Type B pancreatic cell (in vitro differentiated cells): Measurements from ENCODE around the gene TP53BP2. TPM values are rescaled to one million over a fixed set of nuclear protein-coding genes. Genes with fewer than 3 reads are reported as not detected.

Experiments
- DNase-seq: peaks from one replicate; pipeline ENCODE4 v3.0.0; 2021; ENCODE audit warnings: mixed read lengths; ENCODE audit not compliant: unreplicated experiment; ENCODE audit errors: extremely low spot score
- H3K27ac Mint-ChIP-seq: 2 replicates; pipeline ENCODE4 v1.8.0; 2021; ENCODE audit warnings: mild to moderate bottlenecking, mixed read lengths
- H3K27me3 Mint-ChIP-seq: 2 replicates; pipeline ENCODE4 v1.8.0; 2021; ENCODE audit warnings: mixed read lengths
- H3K36me3 Mint-ChIP-seq: 2 replicates; pipeline ENCODE4 v1.8.0; 2021; ENCODE audit warnings: mixed read lengths
- H3K4me1 Mint-ChIP-seq: one replicate; pipeline ENCODE4 v1.8.0; 2021; ENCODE audit warnings: mixed read lengths; ENCODE audit not compliant: unreplicated experiment
- H3K4me3 Mint-ChIP-seq: 2 replicates; pipeline ENCODE4 v1.8.0; 2021; ENCODE audit warnings: mild to moderate bottlenecking, mixed read lengths
- H3K9me3 Mint-ChIP-seq: 2 replicates; pipeline ENCODE4 v1.8.0; 2021; ENCODE audit warnings: mixed read lengths
- CTCF ChIP-seq: fragments of 200-600 bp; sonication (generic); conservative IDR thresholded peaks from 2 replicates; pipeline ENCODE4 v1.5.0; 2021; ENCODE audit warnings: antibody characterized with exemption, mild to moderate bottlenecking
- total RNA-seq: library from RNA; stranded (reverse); gene quantifications from 2 replicates; pipeline ENCODE4 v1.2.1, GENCODE V29; 2021; ENCODE audit warnings: low replicate concordance

TP53BP2 gene
- total RNA-seq, 1 donor from 2014 or later = 67.2 TPM

- no peaks in the 10 kb centered on the region for H3K9me3 Mint-ChIP-seq
- no peak for TF ChIP-seq CTCF
- no peak overlapping the region for H3K4me3 Mint-ChIP-seq
- H3K4me1 Mint-ChIP-seq = peaks cover 4% of the 10 kb centered on the region
- H3K27ac Mint-ChIP-seq = no peak overlapping the region
- no peak for DNase-seq
- H3K27me3 Mint-ChIP-seq = no peaks in the 10 kb centered on the region
- peaks cover 28% of the 10 kb centered on the region for H3K36me3 Mint-ChIP-seq
These were observed 90.9 kb downstream of the TP53BP2 start for GRCh38 chr1:223754681-223755431.

GRCh38 chr1:223752721-223753515 lies 92.8 kb downstream of the TP53BP2 start:
- no peak overlapping the region for H3K4me3 Mint-ChIP-seq
- peaks cover 29% of the 10 kb centered on the region for H3K36me3 Mint-ChIP-seq
- no peak overlapping the region for H3K27ac Mint-ChIP-seq
- no peak for DNase-seq
- no peaks in the 10 kb centered on the region for H3K27me3 Mint-ChIP-seq
- H3K4me1 Mint-ChIP-seq = peaks cover 11% of the 10 kb centered on the region
- TF ChIP-seq CTCF = no peak
- no peaks in the 10 kb centered on the region for H3K9me3 Mint-ChIP-seq

DNA sequence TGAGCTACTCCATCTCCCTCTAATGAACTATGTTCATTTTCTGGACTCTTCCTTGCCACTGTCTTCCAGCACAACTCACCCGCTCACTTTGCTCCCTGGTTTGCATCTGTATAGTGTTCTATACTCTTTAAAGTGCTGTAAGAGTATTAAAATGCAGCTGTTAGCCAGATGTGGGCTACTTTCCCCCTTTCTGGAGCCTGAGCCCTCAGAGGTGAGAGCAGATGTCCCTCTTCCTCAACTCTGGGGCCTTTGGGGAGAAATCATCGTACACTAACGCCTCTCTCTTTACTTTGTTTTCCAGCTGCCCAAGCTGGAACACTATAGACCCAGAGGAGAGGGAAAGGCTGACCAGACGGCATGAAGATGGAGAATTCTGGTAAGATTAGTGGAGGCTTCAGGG lies 94.1 kb downstream of the TP53BP2 start:
- no peak overlapping the region for H3K4me3 Mint-ChIP-seq
- no peak for TF ChIP-seq CTCF
- H3K4me1 Mint-ChIP-seq = peaks cover 11% of the 10 kb centered on the region
- no peaks in the 10 kb centered on the region for H3K9me3 Mint-ChIP-seq
- DNase-seq = no peak
- no peaks in the 10 kb centered on the region for H3K27me3 Mint-ChIP-seq
- H3K36me3 Mint-ChIP-seq = peaks cover 29% of the 10 kb centered on the region
- H3K27ac Mint-ChIP-seq = no peak overlapping the region

DNA sequence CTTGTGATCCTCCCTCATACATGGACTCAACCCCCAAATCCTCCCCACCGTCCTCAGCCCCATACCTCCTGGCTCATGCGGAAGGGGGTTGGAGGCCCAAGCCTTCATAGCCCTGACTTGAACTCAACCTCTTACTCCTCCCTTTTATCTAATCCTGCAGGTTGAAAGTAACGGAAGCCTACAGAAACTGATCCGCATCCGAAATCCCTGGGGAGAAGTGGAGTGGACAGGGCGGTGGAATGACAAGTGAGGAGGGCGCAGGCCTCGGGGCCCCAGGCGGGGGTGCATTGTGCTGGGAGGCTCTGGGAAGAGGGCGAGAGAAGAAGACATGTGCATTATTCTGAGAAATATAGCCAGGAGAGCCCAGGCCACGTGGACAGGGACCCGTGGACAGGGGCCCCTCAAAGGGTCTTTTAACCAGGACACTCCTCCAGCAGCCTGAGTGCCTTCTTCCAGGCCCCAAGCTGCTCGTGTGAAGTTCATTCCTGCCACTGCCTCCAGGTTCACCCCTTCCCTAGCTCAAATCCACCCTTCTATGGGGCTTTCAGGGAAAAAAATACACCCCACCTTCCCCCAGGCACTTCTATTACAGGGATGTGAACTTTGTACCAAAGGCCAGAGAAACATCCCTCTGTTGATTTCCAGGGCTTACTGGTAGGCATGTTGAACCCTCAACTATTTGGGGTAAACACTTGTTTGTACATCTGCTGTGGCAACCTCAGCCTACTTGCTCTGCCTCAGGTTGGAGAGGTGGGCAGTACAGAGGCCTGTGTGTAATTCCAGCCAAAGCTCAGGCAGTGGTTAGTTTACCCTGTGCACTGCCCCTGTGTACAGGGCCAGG lies 94.8 kb downstream of the TP53BP2 start:
- DNase-seq = no peak

More for the DNA sequence above, 94.8 kb downstream of the TP53BP2 start:
- no peak overlapping the region for H3K27ac Mint-ChIP-seq
- TF ChIP-seq CTCF = no peak
- peaks cover 30% of the 10 kb centered on the region for H3K36me3 Mint-ChIP-seq
- no peak overlapping the region for H3K4me3 Mint-ChIP-seq
- no peaks in the 10 kb centered on the region for H3K27me3 Mint-ChIP-seq
- H3K9me3 Mint-ChIP-seq = no peaks in the 10 kb centered on the region
- H3K4me1 Mint-ChIP-seq = peaks cover 11% of the 10 kb centered on the region
